BLaER1 treated with 17β-estradiol and CSF1 and Interleukin-3, amounts not matched to agents 10 nM and 100 nM (cell line): ENCODE results near the gene TERC.

ENCODE experiments used
- H3K27ac ChIP-seq, 11 experiments: shearing (Covaris generic); formaldehyde crosslinking; 2 replicates each; pipeline ENCODE4 v1.8.1; 2022
- H3K27me3 ChIP-seq, 11 experiments: shearing (Covaris generic); formaldehyde crosslinking; 2 replicates each; pipeline ENCODE4 v1.8.1; 2022
- H3K36me3 ChIP-seq, 11 experiments: shearing (Covaris generic); formaldehyde crosslinking; 2 replicates each; pipeline ENCODE4 v1.8.1; 2022
- H3K4me1 ChIP-seq, 10 experiments: shearing (Covaris generic); formaldehyde crosslinking; 2 replicates each; pipeline ENCODE4 v1.8.1; 2022
- H3K4me2 ChIP-seq, 11 experiments: shearing (Covaris generic); formaldehyde crosslinking; 2 replicates each; pipeline ENCODE4 v1.8.1; 2022
- H3K4me3 ChIP-seq, 10 experiments: shearing (Covaris generic); formaldehyde crosslinking; 2 replicates each; pipeline ENCODE4 v1.8.1; 2022
- H3K9ac ChIP-seq, 11 experiments: shearing (Covaris generic); formaldehyde crosslinking; 2 replicates each; pipeline ENCODE4 v1.8.1; 2022
- H3K9me3 ChIP-seq, 11 experiments: shearing (Covaris generic); formaldehyde crosslinking; replicated peaks in 1 of 11; 2 replicates each; pipeline ENCODE4 v1.8.1; 2022
- H4K20me1 ChIP-seq, 11 experiments: shearing (Covaris generic); formaldehyde crosslinking; 2 replicates each; pipeline ENCODE4 v1.8.1; 2022
- Cebpa-rat ChIP-seq, 11 experiments: shearing (Covaris generic); IDR thresholded peaks; 2 replicates each; pipeline ENCODE4 v1.8.1; 2022

The TERC gene

GRCh38 chr3:169772897-169773816 is 8.3 kb upstream of the TERC start, which contains the start of gene MYNN:
TSS of gene MYNN (plus strand) at chr3:169773396. CDS start at chr3:169774296, 900 bp downstream.
- no peaks in the 10 kb centered on the region for H3K9me3 ChIP-seq
- peaks cover 0 to 46% (median 22%) of the 10 kb centered on the region in 11 experiments; a peak in 17 of 22 replicates for H4K20me1 ChIP-seq
- peaks cover 0 to 7% (median 3%) of the 10 kb centered on the region in 11 experiments; a peak in 7 of 22 replicates for H3K27me3 ChIP-seq
- peaks cover 36 to 41% (median 39%) of the 10 kb centered on the region in 11 experiments for H3K36me3 ChIP-seq
- H3K4me1 ChIP-seq, result peaks cover 20 to 27% (median 26%) of the 10 kb centered on the region in 10 experiments
- H3K27ac ChIP-seq, result peak within 1 kb of the TSS; percentile 89 to 97 (median 94)
- peak within 1 kb of the TSS; percentile 80 to 97 (median 89) for H3K4me2 ChIP-seq
- peak within 1 kb of the TSS; percentile 88 to 96 (median 93) for H3K9ac ChIP-seq
- H3K4me3 ChIP-seq, result peak within 1 kb of the TSS; percentile 65 to 94 (median 83)
- no peak for TF ChIP-seq Cebpa-rat (IDR thresholded peaks at IDR 0.05)

- peak overlapping the region; percentile 89 to 97 (median 94); a peak in 21 of 22 replicates for H3K27ac ChIP-seq
- peaks cover 0 to 38% (median 19%) of the 10 kb centered on the region in 11 experiments; a peak in 16 of 22 replicates for H4K20me1 ChIP-seq
- peak overlapping the region; percentile 65 to 97 (median 86) for H3K4me2 ChIP-seq
- H3K9me3 ChIP-seq, result no peaks in the 10 kb centered on the region
- peaks cover 29 to 34% (median 31%) of the 10 kb centered on the region in 11 experiments for H3K36me3 ChIP-seq
- no peak for TF ChIP-seq Cebpa-rat (IDR thresholded peaks at IDR 0.05)
- peaks cover 20 to 27% (median 26%) of the 10 kb centered on the region in 10 experiments for H3K4me1 ChIP-seq
- H3K27me3 ChIP-seq, result peaks cover 0 to 7% (median 3%) of the 10 kb centered on the region in 11 experiments; a peak in 7 of 22 replicates
- peak overlapping the region; percentile 65 to 94 (median 83) for H3K4me3 ChIP-seq
- peak overlapping the region; percentile 88 to 96 (median 93) for H3K9ac ChIP-seq
Measured at GRCh38 chr3:169772305-169772896, 7.5 kb upstream of the TERC start.

- no peak for TF ChIP-seq Cebpa-rat (IDR thresholded peaks at IDR 0.05)
- Histone ChIP-seq H3K4me3 (peak overlapping the region; percentile 65 to 94 (median 83)), H3K4me1 (peaks cover 20 to 27% (median 26%) of the 10 kb centered on the region in 10 experiments), H4K20me1 (peaks cover 0 to 32% (median 19%) of the 10 kb centered on the region in 11 experiments; a peak in 16 of 22 replicates), H3K27ac (peak overlapping the region; percentile 89 to 97 (median 94); a peak in 21 of 22 replicates), H3K9me3 (no peaks in the 10 kb centered on the region), H3K36me3 (peaks cover 22 to 27% (median 24%) of the 10 kb centered on the region in 11 experiments; a peak in 21 of 22 replicates), H3K4me2 (peak overlapping the region; percentile 43 to 97 (median 86)), H3K27me3 (peaks cover 0 to 7% (median 3%) of the 10 kb centered on the region in 11 experiments; a peak in 7 of 22 replicates), H3K9ac (peak overlapping the region; percentile 88 to 96 (median 93))
Measured at GRCh38 chr3:169771497-169772304, 6.8 kb upstream of the TERC start.

- Histone ChIP-seq H3K9ac (peak within 1 kb of the TSS; percentile 68 to 88 (median 79)), H3K4me1 (peaks cover 7 to 19% (median 9%) of the 10 kb centered on the region in 10 experiments), H3K36me3 (peaks cover under 1 to 5% (median 4%) of the 10 kb centered on the region in 11 experiments; a peak in 15 of 22 replicates), H3K27ac (peak within 1 kb of the TSS; percentile 40 to 77 (median 68); a peak in 21 of 22 replicates), H4K20me1 (peaks cover 0 to 10% (median 9%) of the 10 kb centered on the region in 11 experiments; a peak in 13 of 22 replicates), H3K27me3 (peaks cover 0 to 28% (median 13%) of the 10 kb centered on the region in 11 experiments; a peak in 14 of 22 replicates), H3K4me2 (peak within 1 kb of the TSS; percentile 81 to 98 (median 93)), H3K9me3 (peaks cover 0 to 11% (median 5%) of the 10 kb centered on the region in 11 experiments; a peak in 6 of 22 replicates), H3K4me3 (peak within 1 kb of the TSS; percentile 60 to 76 (median 68))
- no peak for TF ChIP-seq Cebpa-rat (IDR thresholded peaks at IDR 0.05)
Measured at GRCh38 chr3:169769287-169770181, 4.7 kb upstream of the TERC start, which contains the start of gene ACTRT3. TSS of gene ACTRT3 (minus strand) at chr3:169769561. CDS start at chr3:169769520, 41 bp downstream.

GRCh38 chr3:169764312-169764881 is 463 bp downstream of the TERC start:
- no peak for TF ChIP-seq Cebpa-rat (IDR thresholded peaks at IDR 0.05)
- no peaks in the 10 kb centered on the region for H4K20me1 ChIP-seq
- peak overlapping the region; percentile 85 to 98 (median 92) for H3K27ac ChIP-seq

GRCh38 chr3:169760479-169760878 is 4.4 kb downstream of the TERC start:
- no peak overlapping the region for H3K27ac ChIP-seq
- TF ChIP-seq Cebpa-rat (IDR thresholded peaks at IDR 0.05), result no peak
- H3K4me3 ChIP-seq, result no peak overlapping the region
- no peaks in the 10 kb centered on the region for H4K20me1 ChIP-seq
- no peak overlapping the region for H3K9ac ChIP-seq
- peaks cover 0 to 18% (median 3%) of the 10 kb centered on the region in 11 experiments; a peak in 8 of 22 replicates for H3K9me3 ChIP-seq
- H3K36me3 ChIP-seq, result no peaks in the 10 kb centered on the region
- H3K27me3 ChIP-seq, result peaks cover 0 to 15% (median 12%) of the 10 kb centered on the region in 11 experiments; a peak in 14 of 22 replicates
- peak overlapping the region in 2 of 11 experiments; percentile 2 to 13; a peak in 2 of 22 replicates for H3K4me2 ChIP-seq
- H3K4me1 ChIP-seq, result peaks cover 13 to 36% (median 28%) of the 10 kb centered on the region in 10 experiments

More at GRCh38 chr3:169764312-169764881, 463 bp downstream of the TERC start:
- H3K9me3 ChIP-seq, result peaks cover 0 to 23% (median 9%) of the 10 kb centered on the region in 11 experiments; a peak in 10 of 22 replicates
- peak overlapping the region; percentile 65 to 81 (median 74) for H3K4me3 ChIP-seq
- peak overlapping the region; percentile 85 to 95 (median 91) for H3K9ac ChIP-seq
- peak overlapping the region; percentile 81 to 95 (median 89) for H3K4me2 ChIP-seq
- H3K4me1 ChIP-seq, result peaks cover 3 to 25% (median 18%) of the 10 kb centered on the region in 10 experiments
- H3K27me3 ChIP-seq, result peaks cover 0 to 29% (median 14%) of the 10 kb centered on the region in 11 experiments; a peak in 14 of 22 replicates
- no peaks in the 10 kb centered on the region for H3K36me3 ChIP-seq
